Neuronal stem cell (in vitro differentiated cells): Measurements from ENCODE around the gene LYRM7.

Experiments
- DNase-seq: peaks from one replicate; pipeline ENCODE4 v3.0.0-alpha.2; 2013; ENCODE audit warnings: low spot score
- H2AFZ ChIP-seq: one replicate; pipeline ENCODE4 v1.6.1; 2013; ENCODE audit warnings: mild to moderate bottlenecking, low read length, inconsistent platforms
- H2AK5ac ChIP-seq: 2 replicates; pipeline ENCODE4 v1.6.1; 2013; ENCODE audit warnings: low read depth, mild to moderate bottlenecking, inconsistent platforms, low read length, moderate library complexity, mixed read lengths
- H2BK120ac ChIP-seq: 2 replicates; pipeline ENCODE4 v1.6.1; 2013; ENCODE audit warnings: low read depth, mild to moderate bottlenecking, inconsistent platforms, low read length, moderate library complexity, mixed read lengths
- H2BK12ac ChIP-seq: one replicate; pipeline ENCODE4 v1.6.1; 2013; ENCODE audit warnings: low read length, inconsistent platforms
- H2BK15ac ChIP-seq: 2 replicates; pipeline ENCODE4 v1.6.1; 2013; ENCODE audit warnings: mild to moderate bottlenecking, low read length, inconsistent platforms, mixed read lengths
- H2BK5ac ChIP-seq: one replicate; pipeline ENCODE4 v1.6.1; 2013; ENCODE audit warnings: inconsistent platforms, mild to moderate bottlenecking, low read length, moderate library complexity
- H3K14ac ChIP-seq: one replicate; pipeline ENCODE4 v1.6.1; 2013; ENCODE audit warnings: low read length, inconsistent platforms
- H3K18ac ChIP-seq: 2 replicates; pipeline ENCODE4 v1.6.1; 2013; ENCODE audit warnings: low read length, inconsistent platforms
- H3K23ac ChIP-seq: 2 replicates; pipeline ENCODE4 v1.6.1; 2013; ENCODE audit warnings: low read depth, mild to moderate bottlenecking, mixed read lengths, low read length, inconsistent platforms; ENCODE audit not compliant: poor library complexity
- H3K27ac ChIP-seq: replicated peaks from 3 replicates; pipeline ENCODE4 v1.5.1; 2013; ENCODE audit warnings: low read length, inconsistent platforms
- H3K27me3 ChIP-seq, 3 experiments: 2 replicates each; pipeline ENCODE4 v1.6.1; 2013; ENCODE audit warnings: low read length in 3 of 3, mild to moderate bottlenecking in 2 of 3, inconsistent platforms in 1 of 3, low read depth in 1 of 3, mixed read lengths in 1 of 3, moderate library complexity in 1 of 3; ENCODE audit not compliant: control insufficient read depth in 3 of 3, insufficient read depth in 3 of 3
- H3K36me3 ChIP-seq, 2 donors: replicated peaks in 1 of 2; 2 replicates each; pipeline ENCODE4 v1.6.1; 2013; ENCODE audit warnings: low read length in 2 of 2; ENCODE audit not compliant: control insufficient read depth in 2 of 2, insufficient read depth in 2 of 2
- H3K4ac ChIP-seq: 2 replicates; pipeline ENCODE4 v1.6.1; 2013; ENCODE audit warnings: inconsistent platforms, mild to moderate bottlenecking, low read length, moderate library complexity
- H3K4me1 ChIP-seq, 2 donors: 1 replicate in 1 of 2; 2 replicates in 1 of 2; pipeline ENCODE4 v1.6.1; 2013; ENCODE audit warnings: low read length in 2 of 2, low read depth in 1 of 2; ENCODE audit not compliant: control insufficient read depth in 2 of 2, insufficient read depth in 1 of 2
- H3K4me2 ChIP-seq: one replicate; pipeline ENCODE4 v1.6.1; 2013; ENCODE audit warnings: mild to moderate bottlenecking, low read length, inconsistent platforms; ENCODE audit not compliant: insufficient read depth, poor library complexity, severe bottlenecking
- H3K4me3 ChIP-seq, 2 donors: 2 replicates each; pipeline ENCODE4 v1.5.1; 2013; ENCODE audit warnings: low read length in 2 of 2, mild to moderate bottlenecking in 2 of 2, inconsistent platforms in 1 of 2, moderate library complexity in 1 of 2
- H3K79me1 ChIP-seq: one replicate; pipeline ENCODE4 v1.6.1; 2013; ENCODE audit warnings: low read depth, mild to moderate bottlenecking, inconsistent platforms, low read length, moderate library complexity
- H3K9ac ChIP-seq: one replicate; pipeline ENCODE4 v1.6.1; 2013; ENCODE audit warnings: mild to moderate bottlenecking, low read depth, low read length, inconsistent platforms; ENCODE audit not compliant: poor library complexity
- H3K9me3 ChIP-seq, 2 donors: replicated peaks in 1 of 2; 2 replicates each; pipeline versions ENCODE3 to v1.6.1; 2013; ENCODE audit warnings: low read length in 2 of 2, mild to moderate bottlenecking in 2 of 2, inconsistent platforms in 1 of 2, low read depth in 1 of 2, mixed read lengths in 1 of 2, moderate library complexity in 1 of 2; ENCODE audit not compliant: control insufficient read depth in 2 of 2, insufficient read depth in 1 of 2
- H4K8ac ChIP-seq: one replicate; pipeline ENCODE4 v1.6.1; 2013; ENCODE audit warnings: low read depth, mild to moderate bottlenecking, inconsistent platforms, low read length, moderate library complexity
- H4K91ac ChIP-seq: one replicate; pipeline ENCODE4 v1.6.1; 2013; ENCODE audit warnings: low read length, low read depth, mild to moderate bottlenecking, inconsistent platforms; ENCODE audit not compliant: poor library complexity
- WGBS, 2 donors: extraction: QIAGEN DNeasy Blood & Tissue Kit; methylation state at CpG; one replicate each; pipeline ENCODE4 v1.1.7; 2013; ENCODE audit warnings: missing lambda C conversion rate in 2 of 2, mixed read lengths in 1 of 2; ENCODE audit not compliant: insufficient read length in 2 of 2, insufficient replicate concordance in 1 of 2; ENCODE audit errors: extremely low coverage in 2 of 2; 5-methylcytosine and 5-hydroxymethylcytosine counted together

The LYRM7 gene

DNA sequence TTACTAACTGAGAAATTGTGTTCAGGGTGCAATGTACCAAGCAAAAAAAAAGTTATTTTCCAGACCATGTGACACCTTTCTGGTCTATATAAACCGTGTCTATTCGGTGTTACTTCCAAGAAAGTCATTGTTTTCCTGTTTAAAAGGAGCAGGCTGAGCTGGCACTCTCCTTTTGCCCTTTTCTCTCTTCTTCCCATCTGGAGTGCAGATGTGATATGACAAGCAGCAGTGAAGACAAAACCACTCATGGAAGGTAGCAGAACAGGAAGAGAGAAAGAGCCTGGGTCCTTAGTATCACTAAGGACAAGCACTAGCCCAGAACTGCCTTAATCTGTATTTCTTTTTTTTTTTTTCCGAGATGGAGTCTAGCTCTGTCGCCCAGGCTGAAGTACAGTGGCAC, 25.6 kb downstream of the LYRM7 start:
- H3K9me3 ChIP-seq: no peaks in the 10 kb centered on the region
- no peak for DNase-seq
- H2AFZ ChIP-seq: no peak overlapping the region
- H3K79me1 ChIP-seq: no peaks in the 10 kb centered on the region
- H3K4me2 ChIP-seq: no peak overlapping the region
- no peak overlapping the region for H3K27ac ChIP-seq
- no peak overlapping the region for H2BK15ac ChIP-seq
- H3K18ac ChIP-seq: no peak overlapping the region
- H2BK12ac ChIP-seq: no peak overlapping the region
- no peak overlapping the region for H4K91ac ChIP-seq
- no peak overlapping the region for H2BK5ac ChIP-seq
- H3K4ac ChIP-seq: no peak overlapping the region
- no peak overlapping the region for H3K4me3 ChIP-seq
- H2AK5ac ChIP-seq: no peak overlapping the region
- no peaks in the 10 kb centered on the region for H3K27me3 ChIP-seq
- H2BK120ac ChIP-seq: no peak overlapping the region
- H4K8ac ChIP-seq: no peak overlapping the region
- WGBS, 2 donors: no CpG with 5 or more reads among the region's 4 CpGs
- peaks cover 0 to 3% of the 10 kb centered on the region in 2 donors for H3K4me1 ChIP-seq
- H3K23ac ChIP-seq: no peak overlapping the region
- H3K36me3 ChIP-seq: peaks cover 0 to 3% of the 10 kb centered on the region in 2 donors
- H3K9ac ChIP-seq: no peak overlapping the region
- H3K14ac ChIP-seq: no peak overlapping the region

DNA sequence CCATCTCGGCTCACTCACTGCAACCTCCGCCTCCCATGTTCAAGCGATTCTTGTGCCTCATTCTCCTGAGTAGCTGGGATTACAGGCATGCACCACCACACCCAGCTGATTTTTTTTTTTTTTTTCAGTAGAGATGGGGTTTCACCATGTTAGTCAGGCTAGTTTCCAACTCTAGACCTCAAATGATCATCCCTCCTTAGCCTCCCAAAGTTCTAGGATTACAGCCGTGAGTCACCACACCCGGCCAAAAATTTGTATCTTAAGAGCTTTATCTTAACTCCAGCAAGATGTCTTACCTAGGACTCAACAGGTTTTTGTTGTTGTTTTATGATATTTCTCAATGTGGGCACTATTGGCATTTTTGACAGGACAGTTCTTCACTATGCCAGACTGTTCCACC, 27.9 kb downstream of the LYRM7 start:
- no CpG with 5 or more reads among the region's 5 CpGs for WGBS, 2 donors
- no peak overlapping the region for H3K4me3 ChIP-seq
- no peaks in the 10 kb centered on the region for H3K9me3 ChIP-seq
- DNase-seq: no peak
- no peak overlapping the region for H2BK120ac ChIP-seq
- peaks cover 0 to 3% of the 10 kb centered on the region in 2 donors for H3K36me3 ChIP-seq
- no peak overlapping the region for H2BK15ac ChIP-seq
- H3K9ac ChIP-seq: no peak overlapping the region
- no peak overlapping the region for H2AFZ ChIP-seq
- H3K79me1 ChIP-seq: no peaks in the 10 kb centered on the region
- no peak overlapping the region for H2BK5ac ChIP-seq
- no peak overlapping the region for H3K4me2 ChIP-seq
- H3K14ac ChIP-seq: no peak overlapping the region
- no peak overlapping the region for H3K27ac ChIP-seq
- no peak overlapping the region for H3K23ac ChIP-seq
- H3K18ac ChIP-seq: no peak overlapping the region
- peaks cover 0 to 3% of the 10 kb centered on the region in 2 donors for H3K4me1 ChIP-seq
- H4K91ac ChIP-seq: no peak overlapping the region
- no peak overlapping the region for H2AK5ac ChIP-seq
- H2BK12ac ChIP-seq: no peak overlapping the region
- no peak overlapping the region for H4K8ac ChIP-seq
- no peaks in the 10 kb centered on the region for H3K27me3 ChIP-seq
- no peak overlapping the region for H3K4ac ChIP-seq

DNA sequence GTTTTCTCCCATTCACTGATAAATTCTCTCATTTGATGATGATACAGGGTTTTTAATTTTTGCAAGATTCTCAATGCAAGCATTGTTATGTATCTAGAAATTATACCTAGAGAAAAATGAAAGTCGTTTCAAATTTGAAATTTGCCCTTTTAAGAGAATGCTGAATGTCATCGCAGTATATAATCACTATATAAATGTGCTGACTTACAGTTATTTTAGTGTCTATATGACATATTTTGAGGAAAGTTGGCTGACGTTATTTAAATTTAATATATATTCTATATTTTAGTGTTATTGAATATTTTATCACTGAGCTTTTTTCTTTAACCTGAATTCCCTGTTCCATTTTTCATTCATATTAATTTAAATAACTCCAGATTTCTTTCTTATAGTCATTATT, 29.8 kb downstream of the LYRM7 start:
- Histone ChIP-seq H3K4me2 (no peak overlapping the region), H2BK120ac (no peak overlapping the region), H2BK5ac (no peak overlapping the region), H2BK12ac (no peak overlapping the region), H3K9ac (no peak overlapping the region), H3K23ac (no peak overlapping the region), H3K27me3 (no peaks in the 10 kb centered on the region), H3K4ac (no peak overlapping the region), H2AFZ (no peak overlapping the region), H3K14ac (no peak overlapping the region), H3K9me3 (no peaks in the 10 kb centered on the region), H3K4me3 (no peak overlapping the region), H3K18ac (no peak overlapping the region), H3K79me1 (no peaks in the 10 kb centered on the region), H2BK15ac (no peak overlapping the region), H3K27ac (no peak overlapping the region), H3K4me1 (no peaks in the 10 kb centered on the region), H2AK5ac (no peak overlapping the region), H4K91ac (no peak overlapping the region), H4K8ac (no peak overlapping the region), H3K36me3 (peaks cover 0 to 3% of the 10 kb centered on the region in 2 donors)
- no peak for DNase-seq
- no CpG with 5 or more reads among the region's 3 CpGs for WGBS, 2 donors

DNA sequence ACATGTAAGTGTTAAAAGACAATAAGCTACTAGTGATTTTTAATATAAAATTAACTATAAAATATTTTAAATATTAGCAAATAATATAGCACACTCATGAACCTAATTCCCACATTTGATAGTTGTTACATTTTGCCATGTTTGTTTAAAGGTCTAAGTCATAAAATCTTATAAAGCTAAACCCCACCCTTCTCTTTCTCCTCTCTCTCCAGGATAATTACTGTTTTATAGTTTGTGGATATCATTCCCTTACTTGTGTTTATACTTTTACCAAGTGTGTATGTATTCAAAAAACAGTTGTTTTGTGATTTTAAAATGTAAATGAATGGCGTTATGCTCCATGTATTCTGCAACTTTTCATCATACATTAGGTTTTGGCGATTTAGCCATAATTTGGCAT, 34.2 kb downstream of the LYRM7 start:
- Histone ChIP-seq H2AFZ (no peak overlapping the region), H2BK120ac (no peak overlapping the region), H3K4me3 (no peak overlapping the region), H2BK12ac (no peak overlapping the region), H3K23ac (no peak overlapping the region), H2BK5ac (no peak overlapping the region), H2AK5ac (no peak overlapping the region), H2BK15ac (no peak overlapping the region), H3K4ac (no peak overlapping the region), H3K4me1 (peaks cover 0 to 6% of the 10 kb centered on the region in 2 donors), H3K18ac (no peak overlapping the region), H3K27ac (no peak overlapping the region), H4K8ac (no peak overlapping the region), H3K79me1 (no peaks in the 10 kb centered on the region), H3K36me3 (peaks cover 0 to 3% of the 10 kb centered on the region in 2 donors), H3K9ac (no peak overlapping the region), H3K9me3 (no peaks in the 10 kb centered on the region), H3K4me2 (no peak overlapping the region), H4K91ac (no peak overlapping the region), H3K14ac (no peak overlapping the region), H3K27me3 (no peaks in the 10 kb centered on the region)
- DNase-seq: no peak
- no CpG with 5 or more reads among the region's 2 CpGs for WGBS, 2 donors
